PFSK-1 (cell line): ENCODE measurements around the gene STMN1.

Experiments
- FOXP2 ChIP-seq: optimal IDR thresholded peaks from 2 replicates; pipeline ENCODE3; 2011; ENCODE audit warnings: borderline replicate concordance, control low read depth, inconsistent platforms; ENCODE audit not compliant: insufficient read depth; ENCODE audit errors: extremely low read length, extremely low read depth
- POLR2AphosphoS5 ChIP-seq: IDR thresholded peaks from 2 replicates; pipeline ENCODE4 v1.6.1; 2012; ENCODE audit warnings: low read depth, mild to moderate bottlenecking, control low read depth, low read length, moderate library complexity
- REST ChIP-seq, 2 experiments: IDR thresholded peaks; 2 replicates each; pipeline versions ENCODE4 v1.6.1 to v1.8.0; 2011 to 2012; ENCODE audit warnings: low read depth in 2 of 2, low read length in 2 of 2, control low read depth in 1 of 2, inconsistent platforms in 1 of 2, mild to moderate bottlenecking in 1 of 2, moderate library complexity in 1 of 2; ENCODE audit not compliant: insufficient read depth in 1 of 2
- SIN3A ChIP-seq: IDR thresholded peaks from 2 replicates; pipeline ENCODE4 v1.6.1; 2012; ENCODE audit warnings: mild to moderate bottlenecking, low read length, moderate library complexity, borderline replicate concordance; ENCODE audit not compliant: insufficient read depth
- TAF1 ChIP-seq: IDR thresholded peaks from 2 replicates; pipeline ENCODE4 v1.6.1; 2012; ENCODE audit warnings: low read length, control low read depth, borderline replicate concordance; ENCODE audit not compliant: insufficient read depth

Gene STMN1

DNA sequence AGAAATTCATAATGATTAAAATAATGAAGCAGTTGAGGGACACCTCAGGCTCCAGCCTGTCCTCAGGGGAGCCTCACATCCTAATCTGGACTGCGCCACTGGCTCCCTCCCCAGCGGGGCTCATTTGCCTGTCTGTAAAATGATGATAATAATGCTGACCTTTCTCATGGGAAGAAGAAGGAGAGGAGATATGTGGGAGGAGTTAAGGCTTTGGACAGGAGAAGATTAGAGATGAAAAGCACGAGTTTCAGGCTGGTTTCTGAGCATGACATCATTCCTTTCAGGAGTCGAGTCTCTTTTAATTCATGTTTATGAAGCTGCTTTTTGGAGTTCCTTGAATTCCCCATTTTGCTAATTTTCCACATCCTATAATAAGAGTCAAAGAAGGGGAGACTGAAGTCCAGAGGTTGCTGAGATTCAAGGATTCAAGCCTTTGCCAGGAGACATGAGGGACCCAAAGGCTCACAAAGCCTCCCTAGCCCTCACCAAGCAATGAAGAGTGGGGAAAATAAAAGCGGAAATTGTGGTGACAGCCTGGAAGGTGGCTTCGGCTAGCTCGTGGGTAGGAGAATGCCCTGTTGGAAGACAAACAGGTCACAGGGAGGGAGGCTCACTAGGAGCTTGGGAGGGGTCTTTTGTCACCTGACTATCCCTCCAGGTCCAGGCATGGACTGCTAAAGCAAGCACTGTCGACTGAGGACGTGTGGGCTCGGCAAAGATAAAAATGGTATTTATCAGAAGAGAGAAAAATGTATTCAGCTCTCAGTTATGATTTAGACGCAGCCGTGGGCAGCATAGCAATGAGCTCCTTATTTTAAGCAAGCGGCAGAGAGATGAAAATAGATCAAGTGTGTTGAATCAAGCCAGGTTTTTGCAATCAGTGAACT is 27.5 kb upstream of the STMN1 start:
- no peak for TF ChIP-seq POLR2AphosphoS5
- TF ChIP-seq FOXP2, result no peak
- TF ChIP-seq SIN3A, result no peak
- TF ChIP-seq TAF1, result no peak
- no peak for TF ChIP-seq REST (IDR thresholded peaks at IDR 0.05; ENCODE audit: insufficient read depth in 1 of 2, low read depth in 2 of 2, low read length in 2 of 2)

DNA sequence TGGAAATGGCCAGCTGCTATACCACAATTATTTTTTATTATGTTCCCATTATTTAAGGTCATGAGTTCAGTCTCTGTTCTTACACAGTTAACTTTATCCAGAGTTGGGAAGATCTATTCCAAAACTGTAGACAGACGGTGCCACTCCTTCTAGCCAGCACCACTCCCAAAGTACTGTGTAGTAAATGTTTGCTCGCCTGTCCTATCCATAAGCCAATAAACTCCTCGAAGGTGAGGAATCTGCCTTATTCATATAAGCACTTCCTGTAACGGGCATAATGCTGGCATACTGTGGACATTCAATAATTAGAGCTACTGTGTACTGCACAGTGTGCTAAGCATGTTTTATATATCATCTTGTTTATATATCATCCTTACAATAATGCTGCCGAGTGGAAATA is 26.1 kb upstream of the STMN1 start:
- TF ChIP-seq POLR2AphosphoS5 (no peak), TAF1 (no peak), SIN3A (no peak), FOXP2 (no peak), REST (IDR thresholded peaks at IDR 0.05; ENCODE audit: insufficient read depth in 1 of 2, low read depth in 2 of 2, low read length in 2 of 2) (no peak)

DNA sequence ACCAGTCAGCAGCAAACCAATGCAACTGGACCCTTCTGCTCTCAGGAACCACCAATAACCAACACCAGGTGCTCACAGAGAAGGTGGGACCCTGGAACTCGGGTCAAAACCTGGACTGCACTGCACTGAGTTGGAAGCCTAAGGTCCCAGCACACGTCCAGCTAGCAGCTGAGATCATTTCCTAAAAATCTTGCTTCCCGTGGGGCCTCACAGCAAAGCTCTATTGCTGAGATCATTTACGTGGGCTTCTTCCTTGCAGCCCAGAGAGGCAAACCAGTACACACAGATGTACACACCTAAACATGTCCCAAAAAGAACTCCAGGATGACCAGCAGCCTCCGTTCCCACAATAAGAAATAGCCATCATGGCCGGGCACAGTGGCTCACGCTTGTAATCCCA is 22.8 kb upstream of the STMN1 start:
- TF ChIP-seq TAF1 (no peak), SIN3A (no peak), FOXP2 (no peak), REST (IDR thresholded peaks at IDR 0.05; ENCODE audit: insufficient read depth in 1 of 2, low read depth in 2 of 2, low read length in 2 of 2) (no peak), POLR2AphosphoS5 (no peak)

DNA sequence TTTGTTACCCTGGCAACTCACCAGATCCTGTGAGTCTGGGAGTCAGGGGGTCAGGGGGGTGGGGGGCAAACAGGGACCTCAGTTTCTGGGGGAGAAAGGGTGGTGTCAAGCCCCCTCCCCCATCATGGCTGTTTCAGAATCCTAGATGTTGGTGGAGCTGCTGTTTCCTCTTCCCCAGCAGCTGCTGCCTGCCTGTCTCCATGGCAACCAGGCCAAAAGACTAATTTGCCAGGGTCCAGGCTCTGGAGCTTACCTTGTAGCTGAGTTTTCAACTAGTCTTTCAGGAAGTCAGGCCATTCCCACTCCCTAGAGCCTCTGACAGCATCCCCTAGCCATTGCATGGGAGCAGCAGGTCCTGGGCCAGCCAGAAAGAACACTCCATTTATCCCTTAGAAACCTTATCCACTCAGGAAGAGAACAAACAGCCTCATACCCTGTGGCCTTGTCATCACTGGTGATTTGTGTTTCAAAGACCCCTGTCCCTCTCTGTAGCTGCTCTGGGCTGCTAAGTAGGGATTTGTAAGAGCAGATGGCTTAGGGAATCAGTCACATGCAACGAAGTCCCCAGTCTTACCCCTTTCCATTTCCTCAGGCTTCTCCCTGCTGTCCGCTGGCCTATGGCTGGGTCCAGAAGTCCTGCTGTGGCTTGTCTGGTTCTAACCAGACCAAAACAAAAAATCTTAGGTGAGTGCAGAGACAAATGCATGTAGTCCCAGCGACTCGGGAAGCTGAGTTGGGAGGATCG is 21.5 kb upstream of the STMN1 start:
- no peak for TF ChIP-seq POLR2AphosphoS5
- no peak for TF ChIP-seq TAF1
- TF ChIP-seq SIN3A, result no peak

GRCh38 chr1:25926731-25927496 is 20.7 kb upstream of the STMN1 start:
- TF ChIP-seq POLR2AphosphoS5 (no peak), TAF1 (no peak), REST (IDR thresholded peaks at IDR 0.05; ENCODE audit: insufficient read depth in 1 of 2, low read depth in 2 of 2, low read length in 2 of 2) (no peak), FOXP2 (no peak), SIN3A (no peak)
